SK-N-MC (cell line): ENCODE data around the gene VWA8.
"Not testable (repeated sequence)": the region's sequence is repeated elsewhere in the genome, so short reads cannot be mapped to it uniquely, and the experiment has no call there.

ENCODE experiments used
- DNase-seq: peaks from one replicate; pipeline ENCODE4 v3.0.0-alpha.2; 2011; ENCODE audit warnings: low read depth, low spot score
- H3K27ac ChIP-seq: fragments of 200-600 bp; sonication (generic); 2 replicates; pipeline ENCODE4 v1.5.1; 2016; ENCODE audit warnings: mixed run types
- H3K36me3 ChIP-seq: fragments of 200-600 bp; sonication (generic); 2 replicates; pipeline ENCODE4 v1.6.1; 2017; ENCODE audit warnings: antibody characterized with exemption, low read length, mixed read lengths; ENCODE audit not compliant: insufficient read depth
- H3K4me3 ChIP-seq: fragments of 200-600 bp; sonication (generic); 2 replicates; pipeline ENCODE4 v1.5.1; 2016
- H3K9ac ChIP-seq: fragments of 200-600 bp; sonication (generic); 2 replicates; pipeline ENCODE4 v1.8.0; 2017; ENCODE audit warnings: mixed run types, mixed read lengths; ENCODE audit not compliant: insufficient read length
- H3K9me3 ChIP-seq: fragments of 200-600 bp; sonication (generic); 2 replicates; pipeline ENCODE4 v1.6.1; 2017; ENCODE audit warnings: low read depth, mild to moderate bottlenecking, antibody characterized with exemption, low read length, moderate library complexity, mixed read lengths
- EZH2 ChIP-seq: fragments of 200-600 bp; sonication (generic); IDR thresholded peaks from one replicate; pipeline ENCODE4 v1.6.1; 2017; ENCODE audit warnings: antibody characterized with exemption
- FOXP2 ChIP-seq: optimal IDR thresholded peaks from 2 replicates; pipeline ENCODE3; 2011; ENCODE audit warnings: mild to moderate bottlenecking, moderate library complexity; ENCODE audit not compliant: insufficient read depth; ENCODE audit errors: extremely low read length, control extremely low read depth
- POLR2AphosphoS5 ChIP-seq: IDR thresholded peaks from 2 replicates; pipeline ENCODE4 v1.6.1; 2012; ENCODE audit warnings: mild to moderate bottlenecking, low read depth, low read length, borderline replicate concordance

Gene VWA8

DNA sequence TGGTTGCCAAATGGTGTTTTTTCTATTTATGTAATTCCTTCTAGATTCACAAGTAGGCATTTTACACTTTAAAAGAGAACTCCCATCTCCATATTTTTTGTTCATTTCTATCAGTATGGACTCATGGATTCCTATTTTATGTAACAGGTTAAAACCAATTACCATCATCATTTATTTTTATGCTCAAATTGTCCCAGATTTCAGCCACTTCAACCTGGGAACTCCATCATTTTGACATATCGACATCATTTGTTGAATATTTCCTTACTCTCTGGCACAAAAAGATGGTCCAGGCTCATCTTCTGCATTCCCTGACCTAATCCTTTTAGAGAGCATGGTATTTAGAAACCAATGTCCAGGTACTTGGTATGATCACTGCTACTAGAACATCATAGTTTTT is 79.9 kb downstream of the VWA8 start:
- DNase-seq, result no peak
- no peak for TF ChIP-seq POLR2AphosphoS5
- no peak for TF ChIP-seq EZH2
- TF ChIP-seq FOXP2, result no peak
- Histone ChIP-seq H3K4me3 (no peak overlapping the region), H3K36me3 (peaks cover 29% of the 10 kb centered on the region), H3K27ac (no peak overlapping the region), H3K9me3 (no peaks in the 10 kb centered on the region), H3K9ac (no peak overlapping the region)

GRCh38 chr13:41864658-41865057 is 96.3 kb downstream of the VWA8 start:
- H3K9ac ChIP-seq, result no peak overlapping the region
- no peak for DNase-seq
- no peaks in the 10 kb centered on the region for H3K9me3 ChIP-seq
- no peak overlapping the region for H3K27ac ChIP-seq
- TF ChIP-seq FOXP2, result no peak
- TF ChIP-seq POLR2AphosphoS5, result no peak
- no peak for TF ChIP-seq EZH2
- no peak overlapping the region for H3K4me3 ChIP-seq
- H3K36me3 ChIP-seq, result peaks cover 3% of the 10 kb centered on the region; the same call in 1 of the 2 replicates

DNA sequence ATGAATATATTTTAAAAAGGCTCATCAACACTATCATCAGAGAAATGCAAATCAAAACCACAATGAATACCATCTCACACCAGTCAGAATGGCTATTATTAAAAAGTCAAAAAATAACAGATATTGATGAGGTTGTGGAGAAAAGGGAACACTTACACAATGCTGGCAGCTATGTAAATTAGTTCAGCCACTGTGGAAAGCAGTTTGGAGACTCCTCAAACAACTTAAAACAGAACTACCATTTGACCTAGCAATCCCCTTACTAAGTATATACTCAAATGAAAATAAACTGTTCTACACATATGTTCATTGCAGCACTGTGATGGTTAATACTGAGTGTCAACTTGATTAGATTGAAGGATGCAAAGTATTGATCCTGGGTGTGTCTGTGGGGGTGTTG is 98.2 kb downstream of the VWA8 start:
- not testable (repeated sequence) for H3K27ac ChIP-seq, H3K36me3 ChIP-seq, H3K9me3 ChIP-seq, DNase-seq, H3K4me3 ChIP-seq, H3K9ac ChIP-seq

DNA sequence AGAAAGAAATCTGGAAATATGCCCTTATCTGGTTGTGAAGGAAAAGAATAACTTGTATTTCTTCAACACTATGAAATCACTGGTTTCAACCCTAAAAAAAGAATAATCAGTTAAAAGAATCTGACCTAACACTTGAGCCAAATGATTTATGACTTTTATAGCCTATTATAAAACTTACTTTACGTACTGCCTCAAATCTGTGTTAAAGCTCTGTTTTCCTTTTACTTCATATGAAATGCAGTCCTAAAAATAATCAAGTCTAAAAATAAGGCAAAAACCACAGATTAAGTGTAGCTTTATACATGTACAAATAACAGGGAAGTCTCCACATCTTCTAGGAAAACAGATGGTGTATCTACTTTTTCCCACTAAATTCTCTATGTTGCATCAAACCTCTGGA is 101.3 kb downstream of the VWA8 start:
- DNase-seq, result no peak
- Histone ChIP-seq H3K9me3 (no peaks in the 10 kb centered on the region), H3K36me3 (peaks cover 12% of the 10 kb centered on the region), H3K27ac (no peak overlapping the region), H3K4me3 (no peak overlapping the region), H3K9ac (no peak overlapping the region)
- no peak for TF ChIP-seq FOXP2
- TF ChIP-seq EZH2, result no peak
- no peak for TF ChIP-seq POLR2AphosphoS5

- Histone ChIP-seq H3K9me3 (no peaks in the 10 kb centered on the region), H3K27ac (no peak overlapping the region), H3K4me3 (no peak overlapping the region), H3K9ac (no peak overlapping the region), H3K36me3 (peaks cover 18% of the 10 kb centered on the region)
- no peak for TF ChIP-seq POLR2AphosphoS5
- no peak for TF ChIP-seq EZH2
- no peak for TF ChIP-seq FOXP2
- DNase-seq, result no peak
Measured at GRCh38 chr13:41858780-41859179, 102.1 kb downstream of the VWA8 start.

DNA sequence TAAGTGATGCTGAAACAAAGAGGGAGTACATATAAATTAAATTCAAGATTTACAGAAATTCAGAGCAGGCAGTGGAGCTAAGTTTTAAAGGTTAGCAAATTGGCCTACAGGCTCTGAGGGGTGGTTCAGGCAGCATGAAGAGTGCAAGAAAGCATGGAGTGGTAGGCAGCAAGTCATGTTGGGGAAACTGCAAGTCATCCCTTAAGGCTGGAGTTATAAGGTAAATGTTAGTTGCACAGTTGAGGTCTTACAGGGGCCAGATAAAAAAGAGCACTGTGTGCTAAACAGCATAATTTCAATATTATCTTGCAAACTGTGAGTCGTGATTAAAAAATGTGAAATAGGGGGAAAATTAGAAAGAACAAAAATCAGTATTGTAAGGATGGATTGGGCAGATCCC is 106.2 kb downstream of the VWA8 start:
- Histone ChIP-seq H3K27ac (no peak overlapping the region), H3K9ac (no peak overlapping the region), H3K4me3 (no peak overlapping the region), H3K36me3 (peaks cover 32% of the 10 kb centered on the region), H3K9me3 (peaks cover 6% of the 10 kb centered on the region; the same call in 1 of the 2 replicates)
- TF ChIP-seq EZH2, result no peak
- no peak for TF ChIP-seq FOXP2
- no peak for TF ChIP-seq POLR2AphosphoS5
- DNase-seq, result no peak

GRCh38 chr13:41851351-41851750 is 109.6 kb downstream of the VWA8 start:
- TF ChIP-seq EZH2 (no peak), FOXP2 (no peak), POLR2AphosphoS5 (no peak)
- H3K27ac ChIP-seq, result no peak overlapping the region
- H3K9ac ChIP-seq, result no peak overlapping the region
- peaks cover 6% of the 10 kb centered on the region; the same call in 1 of the 2 replicates for H3K9me3 ChIP-seq
- no peak overlapping the region for H3K4me3 ChIP-seq
- DNase-seq, result no peak
- H3K36me3 ChIP-seq, result peaks cover 28% of the 10 kb centered on the region

GRCh38 chr13:41848435-41849255 is 112.3 kb downstream of the VWA8 start:
- H3K9ac ChIP-seq, result no peak overlapping the region
- TF ChIP-seq EZH2, result no peak
- no peak for TF ChIP-seq FOXP2
- no peak for TF ChIP-seq POLR2AphosphoS5
- peaks cover 15% of the 10 kb centered on the region for H3K36me3 ChIP-seq
- no peak overlapping the region for H3K27ac ChIP-seq
- no peak overlapping the region for H3K4me3 ChIP-seq
- no peak for DNase-seq
- peaks cover 6% of the 10 kb centered on the region; the same call in 1 of the 2 replicates for H3K9me3 ChIP-seq

DNA sequence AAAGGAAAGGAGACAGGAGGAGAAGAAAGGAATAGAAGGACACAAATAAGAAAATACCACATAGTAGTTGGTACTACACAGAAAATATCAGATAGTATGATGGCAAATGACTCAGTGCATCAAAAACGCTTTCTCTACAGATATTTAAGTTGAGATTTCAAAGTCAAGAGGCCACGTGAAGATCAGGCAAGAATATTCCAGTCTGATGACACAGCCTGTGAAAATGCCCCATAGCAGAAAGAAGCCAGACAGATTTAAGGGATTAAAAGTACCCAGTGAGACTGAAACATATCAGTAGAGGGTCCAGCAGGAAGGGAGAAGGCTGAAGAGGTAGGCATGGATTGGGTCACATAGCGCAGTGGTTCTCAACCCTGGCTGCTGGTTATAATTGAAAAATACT is 113.7 kb downstream of the VWA8 start:
- no peak for DNase-seq
- TF ChIP-seq EZH2, result no peak
- TF ChIP-seq FOXP2, result no peak
- TF ChIP-seq POLR2AphosphoS5, result no peak
- no peak overlapping the region for H3K9ac ChIP-seq
- no peak overlapping the region for H3K27ac ChIP-seq
- 0 out of 2 replicates have a peak, but pooled peaks cover 2% of the 10 kb centered on the region for H3K9me3 ChIP-seq
- H3K4me3 ChIP-seq, result no peak overlapping the region
- 0 out of 2 replicates have a peak, but pooled peaks cover 3% of the 10 kb centered on the region for H3K36me3 ChIP-seq
